ENCODE data around the gene TWF2.

DNA sequence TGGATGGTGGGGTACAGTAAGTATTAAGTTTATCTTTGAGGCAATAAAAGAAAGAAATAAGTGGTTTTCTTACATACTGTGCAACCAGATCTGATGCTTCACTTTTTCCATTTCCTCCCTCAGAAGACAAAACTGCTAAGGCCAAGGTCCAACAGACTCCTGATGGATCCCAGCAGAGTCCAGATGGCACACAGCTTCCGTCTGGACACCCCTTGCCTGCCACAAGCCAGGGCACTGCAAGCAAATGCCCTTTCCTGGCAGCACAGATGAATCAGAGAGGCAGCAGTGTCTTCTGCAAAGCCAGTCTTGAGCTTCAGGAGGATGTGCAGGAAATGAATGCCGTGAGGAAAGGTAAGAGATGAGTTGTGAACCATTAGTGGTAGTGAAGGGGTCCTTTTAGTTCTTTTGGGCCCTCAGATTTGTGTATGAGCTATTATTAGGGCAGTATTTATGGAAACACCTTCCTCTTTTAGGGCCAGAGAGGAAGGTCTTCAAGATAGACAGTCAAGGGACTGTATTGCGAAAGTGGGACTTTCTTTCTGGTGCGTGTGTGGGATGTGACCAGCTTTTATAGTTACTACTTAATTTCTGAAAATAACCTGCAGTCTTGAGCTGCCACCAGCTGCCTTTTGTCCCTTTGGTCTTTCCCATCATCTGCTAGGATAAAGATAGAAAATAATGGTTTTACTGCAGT lies 36.4 kb downstream of the TWF2 start:
- TF ChIP-seq, protein P1, sequence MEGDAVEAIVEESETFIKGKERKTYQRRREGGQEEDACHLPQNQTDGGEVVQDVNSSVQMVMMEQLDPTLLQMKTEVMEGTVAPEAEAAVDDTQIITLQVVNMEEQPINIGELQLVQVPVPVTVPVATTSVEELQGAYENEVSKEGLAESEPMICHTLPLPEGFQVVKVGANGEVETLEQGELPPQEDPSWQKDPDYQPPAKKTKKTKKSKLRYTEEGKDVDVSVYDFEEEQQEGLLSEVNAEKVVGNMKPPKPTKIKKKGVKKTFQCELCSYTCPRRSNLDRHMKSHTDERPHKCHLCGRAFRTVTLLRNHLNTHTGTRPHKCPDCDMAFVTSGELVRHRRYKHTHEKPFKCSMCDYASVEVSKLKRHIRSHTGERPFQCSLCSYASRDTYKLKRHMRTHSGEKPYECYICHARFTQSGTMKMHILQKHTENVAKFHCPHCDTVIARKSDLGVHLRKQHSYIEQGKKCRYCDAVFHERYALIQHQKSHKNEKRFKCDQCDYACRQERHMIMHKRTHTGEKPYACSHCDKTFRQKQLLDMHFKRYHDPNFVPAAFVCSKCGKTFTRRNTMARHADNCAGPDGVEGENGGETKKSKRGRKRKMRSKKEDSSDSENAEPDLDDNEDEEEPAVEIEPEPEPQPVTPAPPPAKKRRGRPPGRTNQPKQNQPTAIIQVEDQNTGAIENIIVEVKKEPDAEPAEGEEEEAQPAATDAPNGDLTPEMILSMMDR (IDR thresholded peaks at IDR 0.05; ENCODE audit: low read length), result no peak
- no peak for TF ChIP-seq EZH2 (IDR thresholded peaks at IDR 0.05; ENCODE audit: borderline replicate concordance, low read length)

All from OCI-LY1 (cell line).